H1 (cell line): ENCODE measurements around the gene OLFML2A.

Experiments used
- CTCF ChIP-seq, 3 experiments: IDR thresholded peaks; 1 replicate in 2 of 3; 2 replicates in 1 of 3; pipeline versions ENCODE4 v1.5.1 to v1.6.1; 2011; ENCODE audit warnings: low read length in 3 of 3, mild to moderate bottlenecking in 3 of 3, inconsistent platforms in 2 of 3, low read depth in 1 of 3, moderate library complexity in 1 of 3; ENCODE audit not compliant: insufficient read depth in 1 of 3; ENCODE audit errors: control extremely low read depth in 1 of 3
- EGR1 ChIP-seq: IDR thresholded peaks from 2 replicates; pipeline ENCODE4 v1.6.1; 2011; ENCODE audit warnings: low read depth, low read length, borderline replicate concordance
- HDAC2 ChIP-seq, 2 experiments: fragments of 300-600 bp in 1 of 2; sonication (generic) in 1 of 2; IDR thresholded peaks; 2 replicates each; pipeline ENCODE4 v1.6.1; 2011 to 2012; ENCODE audit warnings: low read depth in 2 of 2, low read length in 2 of 2, mild to moderate bottlenecking in 2 of 2, moderate library complexity in 2 of 2, borderline replicate concordance in 1 of 2, inconsistent platforms in 1 of 2
- SIRT6 ChIP-seq: IDR thresholded peaks from one replicate; pipeline ENCODE4 v1.7.1; 2012; ENCODE audit warnings: low read length, inconsistent platforms
- TAF1 ChIP-seq: IDR thresholded peaks from 2 replicates; pipeline ENCODE4 v1.6.1; 2011; ENCODE audit warnings: mild to moderate bottlenecking, low read depth, low read length
- TEAD4 ChIP-seq: IDR thresholded peaks from 2 replicates; pipeline ENCODE4 v1.6.1; 2012; ENCODE audit warnings: low read depth, low read length, inconsistent platforms, mixed read lengths

- TF ChIP-seq TEAD4: no peak
- TF ChIP-seq TAF1: no peak
- TF ChIP-seq SIRT6: no peak
- TF ChIP-seq CTCF (IDR thresholded peaks at IDR 0.05; ENCODE audit: control extremely low read depth in 1 of 3, insufficient read depth in 1 of 3, low read depth in 1 of 3, low read length in 3 of 3): no peak
- no peak for TF ChIP-seq HDAC2 (IDR thresholded peaks at IDR 0.05; ENCODE audit: borderline replicate concordance in 1 of 2, low read depth in 2 of 2, low read length in 2 of 2)
- no peak for TF ChIP-seq EGR1
These were observed 11.5 kb upstream of the OLFML2A start for GRCh38 chr9:124765439-124765835.
